HL-60 (cell line): ENCODE data around the gene GSTO1.

Experiments used
- DNase-seq, 2 experiments: peaks; one replicate each; pipeline ENCODE4 v3.0.0-alpha.2; 2010 to 2020; ENCODE audit warnings: low read depth in 1 of 2, low spot score in 1 of 2
- H3K27ac ChIP-seq: fragments of 250-450 bp; sonication (Bioruptor Pico); replicated peaks from 2 replicates; pipeline ENCODE4 v1.5.1; 2020; ENCODE audit warnings: mild to moderate bottlenecking, moderate library complexity
- H3K27me3 ChIP-seq: fragments of 250-450 bp; sonication (Bioruptor Pico); 2 replicates; pipeline ENCODE4 v1.5.1; 2021; ENCODE audit warnings: mild to moderate bottlenecking, moderate library complexity; ENCODE audit not compliant: insufficient read depth, poor library complexity, severe bottlenecking
- H3K4me3 ChIP-seq: replicated peaks from 2 replicates; pipeline ENCODE4 v1.5.1; 2011; ENCODE audit warnings: mild to moderate bottlenecking, control low read depth, low read length; ENCODE audit not compliant: insufficient read depth
- CTCF ChIP-seq: IDR thresholded peaks from one replicate; pipeline ENCODE4 v1.5.1; 2011; ENCODE audit warnings: low read length, control low read depth, inconsistent platforms; ENCODE audit not compliant: insufficient read depth
- GABPA ChIP-seq: IDR thresholded peaks from 2 replicates; pipeline ENCODE4 v1.6.1; 2012; ENCODE audit warnings: low read depth
- POLR2AphosphoS5 ChIP-seq: IDR thresholded peaks from 2 replicates; pipeline ENCODE4 v1.6.1; 2012; ENCODE audit warnings: low read depth
- REST ChIP-seq: IDR thresholded peaks from 2 replicates; pipeline ENCODE4 v1.6.1; 2012; ENCODE audit warnings: low read depth; ENCODE audit not compliant: insufficient replicate concordance
- SPI1 ChIP-seq: IDR thresholded peaks from 2 replicates; pipeline ENCODE4 v1.6.1; 2012; ENCODE audit warnings: low read depth, mild to moderate bottlenecking, borderline replicate concordance

The GSTO1 gene

DNA sequence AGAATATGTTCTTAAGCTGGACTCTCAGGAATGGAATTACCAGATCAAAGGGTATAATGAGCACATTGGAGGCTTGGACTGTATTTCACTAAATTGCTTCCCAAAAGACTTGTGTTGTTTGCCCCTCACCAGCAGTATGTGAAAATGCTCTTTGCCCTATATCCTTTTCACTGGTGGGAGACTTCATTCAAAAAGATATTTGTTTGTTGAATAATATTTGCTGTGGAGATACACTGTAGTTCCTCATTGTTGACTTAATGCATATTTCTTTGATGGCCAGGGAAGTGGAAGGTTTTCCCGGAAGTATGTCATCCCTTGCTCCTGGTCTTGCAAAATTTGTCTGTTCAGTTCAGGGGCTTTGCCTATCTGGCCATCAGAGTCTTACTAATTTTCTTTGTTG, 33.7 kb downstream of the GSTO1 start:
- no peak for DNase-seq
- no peak overlapping the region for H3K27ac ChIP-seq
- no peaks in the 10 kb centered on the region for H3K27me3 ChIP-seq
- no peak for TF ChIP-seq POLR2AphosphoS5
- no peak for TF ChIP-seq GABPA
- no peak for TF ChIP-seq REST
- TF ChIP-seq CTCF: no peak
- no peak for TF ChIP-seq SPI1
- H3K4me3 ChIP-seq: no peak overlapping the region

- Histone ChIP-seq H3K27me3 (no peaks in the 10 kb centered on the region), H3K4me3 (no peak overlapping the region), H3K27ac (0 out of 2 replicates have a peak overlapping the region, but pooled peaks have one; percentile 6)
- DNase-seq: peak; percentile 76 to 90
- TF ChIP-seq GABPA (no peak), CTCF (peak; percentile 98), REST (no peak), SPI1 (peak; percentile 74), POLR2AphosphoS5 (no peak)
Measured at GRCh38 chr10:104291439-104291951, 36.8 kb downstream of the GSTO1 start.

DNA sequence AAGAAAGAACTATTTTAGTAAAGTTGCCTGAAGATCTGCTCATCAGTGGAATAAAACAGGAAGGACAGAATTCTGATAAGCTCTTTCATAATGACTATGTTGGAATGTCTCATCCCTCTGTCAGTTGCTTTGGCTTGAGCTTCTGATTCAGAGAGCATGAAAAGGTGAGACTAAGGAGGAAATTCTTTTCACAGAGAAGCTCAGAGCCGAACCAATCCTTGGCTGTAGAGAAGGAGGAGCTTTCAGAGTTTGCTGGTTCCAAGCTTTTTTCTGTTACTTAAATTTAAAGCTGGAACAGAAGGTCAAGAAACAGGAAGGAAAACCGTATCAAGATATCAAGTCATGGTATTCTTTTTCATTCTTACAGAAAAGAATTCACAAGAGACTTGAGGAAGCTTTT, 38.3 kb downstream of the GSTO1 start:
- no peak for TF ChIP-seq CTCF
- TF ChIP-seq GABPA: no peak
- TF ChIP-seq REST: no peak
- no peak for TF ChIP-seq POLR2AphosphoS5
- no peak for TF ChIP-seq SPI1
- H3K4me3 ChIP-seq: no peak overlapping the region
- DNase-seq: no peak
- H3K27ac ChIP-seq: no peak overlapping the region
- no peaks in the 10 kb centered on the region for H3K27me3 ChIP-seq
